Ishikawa (cell line): ENCODE data around the gene MAP3K8.

Experiments
- CEBPB ChIP-seq: IDR thresholded peaks from 2 replicates; pipeline ENCODE4 v1.6.1; 2012
- CREB1 ChIP-seq: IDR thresholded peaks from 2 replicates; pipeline ENCODE4 v1.6.1; 2012; ENCODE audit warnings: low read depth
- EGR1 ChIP-seq: IDR thresholded peaks from 2 replicates; pipeline ENCODE4 v1.6.1; 2012
- EP300 ChIP-seq: IDR thresholded peaks from 2 replicates; pipeline ENCODE4 v1.6.1; 2012; ENCODE audit warnings: borderline replicate concordance
- FOXM1 ChIP-seq: IDR thresholded peaks from 2 replicates; pipeline ENCODE4 v1.6.1; 2012; ENCODE audit warnings: low read depth, borderline replicate concordance
- NFIC ChIP-seq: IDR thresholded peaks from 2 replicates; pipeline ENCODE4 v1.6.1; 2012
- RAD21 ChIP-seq: IDR thresholded peaks from 2 replicates; pipeline ENCODE4 v1.6.1; 2012; ENCODE audit warnings: low read depth
- TAF1 ChIP-seq: IDR thresholded peaks from 2 replicates; pipeline ENCODE4 v1.6.1; 2012; ENCODE audit warnings: low read depth, mild to moderate bottlenecking
- TCF12 ChIP-seq: IDR thresholded peaks from 2 replicates; pipeline ENCODE4 v1.6.1; 2012; ENCODE audit warnings: low read depth
- TEAD4 ChIP-seq: IDR thresholded peaks from 2 replicates; pipeline ENCODE4 v1.6.1; 2012
- YY1 ChIP-seq: IDR thresholded peaks from 2 replicates; pipeline ENCODE4 v1.6.1; 2012; ENCODE audit warnings: low read depth
- ZBTB7A ChIP-seq: IDR thresholded peaks from 2 replicates; pipeline ENCODE4 v1.6.1; 2012; ENCODE audit warnings: low read depth
- TF ChIP-seq, protein P1 (sequence below): IDR thresholded peaks from 2 replicates; pipeline ENCODE4 v1.6.1; 2012
- TF ChIP-seq, protein P2 (sequence below): IDR thresholded peaks from 2 replicates; pipeline ENCODE4 v1.6.1; 2012; ENCODE audit warnings: low read depth, mild to moderate bottlenecking
- TF ChIP-seq, protein P3 (sequence below): IDR thresholded peaks from 2 replicates; pipeline ENCODE4 v1.6.1; 2012

MAP3K8 gene

DNA sequence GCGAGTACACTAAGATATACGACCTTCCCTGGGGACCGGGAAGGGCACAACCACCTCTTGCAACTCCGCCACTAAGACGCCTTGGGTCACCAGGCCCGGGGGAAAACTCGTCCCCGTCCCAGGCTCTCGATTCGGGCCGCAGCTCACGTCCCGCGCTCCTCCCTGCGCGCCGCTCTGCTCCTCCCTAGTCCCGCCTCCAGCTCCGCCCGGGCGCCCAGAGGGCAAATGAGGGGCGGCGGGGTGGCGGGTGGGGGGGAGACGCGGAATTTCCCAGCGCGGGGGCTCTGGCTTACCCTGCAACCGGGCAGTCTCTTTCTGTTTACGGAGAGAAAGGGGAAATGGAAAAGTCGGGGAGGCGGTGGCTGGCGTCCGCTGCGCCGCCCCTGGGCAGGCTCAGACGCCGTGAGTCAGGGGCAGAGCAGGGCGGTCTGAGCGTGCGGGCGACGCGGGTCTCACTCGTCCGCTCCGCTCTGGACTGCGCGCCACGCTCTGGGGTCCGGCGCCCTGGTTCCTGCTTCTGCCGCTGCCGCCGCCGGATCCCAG, at the start of gene MAP3K8:
Gene MAP3K8 (plus strand): TSS at position 455 of the 543 bp plus-strand sequence. CDS start 4,755 bp downstream, outside the sequence.
- no peak for TF ChIP-seq RAD21
- TF ChIP-seq, protein P1, sequence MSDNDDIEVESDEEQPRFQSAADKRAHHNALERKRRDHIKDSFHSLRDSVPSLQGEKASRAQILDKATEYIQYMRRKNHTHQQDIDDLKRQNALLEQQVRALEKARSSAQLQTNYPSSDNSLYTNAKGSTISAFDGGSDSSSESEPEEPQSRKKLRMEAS = peak; percentile 17; the same call in 1 of the 2 replicates
- TF ChIP-seq NFIC = no peak
- peak; percentile 51 for TF ChIP-seq TAF1
- TF ChIP-seq, protein P2, sequence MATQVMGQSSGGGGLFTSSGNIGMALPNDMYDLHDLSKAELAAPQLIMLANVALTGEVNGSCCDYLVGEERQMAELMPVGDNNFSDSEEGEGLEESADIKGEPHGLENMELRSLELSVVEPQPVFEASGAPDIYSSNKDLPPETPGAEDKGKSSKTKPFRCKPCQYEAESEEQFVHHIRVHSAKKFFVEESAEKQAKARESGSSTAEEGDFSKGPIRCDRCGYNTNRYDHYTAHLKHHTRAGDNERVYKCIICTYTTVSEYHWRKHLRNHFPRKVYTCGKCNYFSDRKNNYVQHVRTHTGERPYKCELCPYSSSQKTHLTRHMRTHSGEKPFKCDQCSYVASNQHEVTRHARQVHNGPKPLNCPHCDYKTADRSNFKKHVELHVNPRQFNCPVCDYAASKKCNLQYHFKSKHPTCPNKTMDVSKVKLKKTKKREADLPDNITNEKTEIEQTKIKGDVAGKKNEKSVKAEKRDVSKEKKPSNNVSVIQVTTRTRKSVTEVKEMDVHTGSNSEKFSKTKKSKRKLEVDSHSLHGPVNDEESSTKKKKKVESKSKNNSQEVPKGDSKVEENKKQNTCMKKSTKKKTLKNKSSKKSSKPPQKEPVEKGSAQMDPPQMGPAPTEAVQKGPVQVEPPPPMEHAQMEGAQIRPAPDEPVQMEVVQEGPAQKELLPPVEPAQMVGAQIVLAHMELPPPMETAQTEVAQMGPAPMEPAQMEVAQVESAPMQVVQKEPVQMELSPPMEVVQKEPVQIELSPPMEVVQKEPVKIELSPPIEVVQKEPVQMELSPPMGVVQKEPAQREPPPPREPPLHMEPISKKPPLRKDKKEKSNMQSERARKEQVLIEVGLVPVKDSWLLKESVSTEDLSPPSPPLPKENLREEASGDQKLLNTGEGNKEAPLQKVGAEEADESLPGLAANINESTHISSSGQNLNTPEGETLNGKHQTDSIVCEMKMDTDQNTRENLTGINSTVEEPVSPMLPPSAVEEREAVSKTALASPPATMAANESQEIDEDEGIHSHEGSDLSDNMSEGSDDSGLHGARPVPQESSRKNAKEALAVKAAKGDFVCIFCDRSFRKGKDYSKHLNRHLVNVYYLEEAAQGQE = no peak
- TF ChIP-seq, protein P3, sequence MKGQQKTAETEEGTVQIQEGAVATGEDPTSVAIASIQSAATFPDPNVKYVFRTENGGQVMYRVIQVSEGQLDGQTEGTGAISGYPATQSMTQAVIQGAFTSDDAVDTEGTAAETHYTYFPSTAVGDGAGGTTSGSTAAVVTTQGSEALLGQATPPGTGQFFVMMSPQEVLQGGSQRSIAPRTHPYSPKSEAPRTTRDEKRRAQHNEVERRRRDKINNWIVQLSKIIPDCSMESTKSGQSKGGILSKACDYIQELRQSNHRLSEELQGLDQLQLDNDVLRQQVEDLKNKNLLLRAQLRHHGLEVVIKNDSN = no peak
- no peak for TF ChIP-seq YY1
- TF ChIP-seq ZBTB7A = no peak
- 0 out of 2 replicates have a peak, but pooled peaks have one; percentile 1 for TF ChIP-seq TEAD4

DNA sequence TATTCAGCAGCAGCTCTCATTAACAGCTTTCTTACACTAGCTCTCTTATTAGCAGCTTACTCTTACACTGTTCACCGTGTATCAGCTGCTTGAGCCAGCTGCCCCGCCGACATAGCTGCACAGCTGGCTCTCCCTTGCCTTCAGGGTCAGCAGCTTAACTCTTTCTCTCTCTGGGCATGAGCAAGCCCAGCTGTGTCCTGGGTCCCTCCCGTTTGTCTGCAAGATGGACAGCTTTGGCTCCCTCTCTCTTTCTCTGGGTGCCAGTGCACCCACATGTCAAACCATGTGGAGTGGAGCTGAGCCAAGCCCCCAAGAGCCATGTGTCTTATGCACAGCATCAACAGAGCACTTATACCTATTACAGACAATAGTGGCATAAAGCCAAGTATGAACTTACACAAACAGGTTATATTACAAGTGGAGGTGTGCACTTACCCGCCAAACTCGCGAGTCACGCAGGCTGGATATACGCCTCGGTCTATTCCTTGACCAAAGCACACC, 49.2 kb upstream of the MAP3K8 start:
- TF ChIP-seq YY1 = 0 out of 2 replicates have a peak, but pooled peaks have one; percentile 25
- peak; percentile 83 for TF ChIP-seq NFIC
- no peak for TF ChIP-seq EGR1
- peak; percentile 49; the same call in 1 of the 2 replicates for TF ChIP-seq EP300
- TF ChIP-seq, protein P1 = peak; percentile 82
- peak; percentile 46 for TF ChIP-seq RAD21
- TF ChIP-seq, protein P2 = no peak

DNA sequence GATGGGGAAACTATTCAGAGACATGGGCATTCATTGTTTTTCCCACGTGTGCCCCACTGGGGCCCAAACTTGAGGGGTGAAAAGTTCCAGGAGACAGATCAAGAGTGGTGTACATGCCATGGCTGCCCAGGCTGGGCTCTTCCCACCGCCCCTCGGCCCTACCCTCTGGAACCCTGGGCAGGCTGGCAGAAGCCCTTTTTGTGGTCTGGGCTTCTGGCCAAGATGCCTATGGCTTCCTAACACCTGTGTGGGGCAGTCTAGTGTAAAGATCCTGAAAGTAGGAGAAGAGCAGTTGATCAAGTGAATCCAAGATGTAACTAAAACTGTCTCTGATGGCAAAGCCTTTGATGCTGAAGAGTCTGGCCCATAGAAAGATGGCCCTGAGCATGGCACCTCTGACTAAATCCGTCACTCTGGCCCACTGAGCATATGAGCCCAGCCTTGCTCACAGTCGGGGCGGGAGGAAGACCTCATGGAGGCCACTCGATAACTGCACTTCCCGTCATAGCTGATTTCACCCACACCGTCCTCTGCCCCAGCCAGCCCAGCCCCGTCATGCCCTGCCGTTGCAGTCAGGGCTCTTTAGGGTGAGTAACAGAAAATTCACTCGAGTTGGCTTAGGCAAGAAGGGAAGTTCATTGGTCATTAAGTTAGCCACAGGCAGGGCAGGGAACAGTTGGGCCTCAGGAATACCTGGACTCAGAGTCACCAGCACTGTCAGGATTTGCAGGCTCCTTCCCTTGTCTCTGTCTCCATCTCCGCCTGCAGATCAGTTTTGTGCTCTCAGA, 47.0 kb upstream of the MAP3K8 start:
- TF ChIP-seq TEAD4 (no peak), ZBTB7A (no peak), CREB1 (no peak), NFIC (peak; percentile 61; the same call in 1 of the 2 replicates), FOXM1 (no peak)

DNA sequence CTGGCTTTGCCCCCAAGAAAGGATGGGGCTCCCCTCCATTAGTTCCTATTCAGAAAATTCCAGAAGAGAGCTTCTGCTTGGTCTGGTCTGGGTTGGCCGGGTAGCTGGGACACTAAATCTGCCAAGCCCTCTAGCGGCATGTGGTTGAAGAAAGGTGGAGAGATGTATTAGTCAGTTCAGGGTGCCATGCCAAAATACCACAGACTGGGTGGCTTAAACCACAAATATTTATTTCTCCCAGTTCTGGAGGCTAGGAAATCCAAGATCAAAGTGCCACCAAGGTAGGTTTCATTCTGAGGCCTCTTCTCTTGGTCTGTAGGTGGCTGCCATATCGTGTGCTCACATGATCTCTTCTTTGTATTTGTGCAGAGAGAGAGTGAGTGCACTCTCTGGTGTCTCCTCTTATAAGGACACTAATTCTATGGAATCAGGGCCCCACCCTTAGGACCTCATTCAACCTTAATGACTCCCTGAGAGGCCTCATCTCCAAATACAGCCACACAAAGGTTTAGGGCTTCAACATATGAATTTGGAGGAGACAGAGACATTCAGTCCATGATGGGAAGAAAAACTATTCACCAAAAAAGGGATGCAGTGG, 46.2 kb upstream of the MAP3K8 start:
- TF ChIP-seq TEAD4 (0 out of 2 replicates have a peak, but pooled peaks have one; percentile 15), CREB1 (no peak), NFIC (peak; percentile 25; the same call in 1 of the 2 replicates)

DNA sequence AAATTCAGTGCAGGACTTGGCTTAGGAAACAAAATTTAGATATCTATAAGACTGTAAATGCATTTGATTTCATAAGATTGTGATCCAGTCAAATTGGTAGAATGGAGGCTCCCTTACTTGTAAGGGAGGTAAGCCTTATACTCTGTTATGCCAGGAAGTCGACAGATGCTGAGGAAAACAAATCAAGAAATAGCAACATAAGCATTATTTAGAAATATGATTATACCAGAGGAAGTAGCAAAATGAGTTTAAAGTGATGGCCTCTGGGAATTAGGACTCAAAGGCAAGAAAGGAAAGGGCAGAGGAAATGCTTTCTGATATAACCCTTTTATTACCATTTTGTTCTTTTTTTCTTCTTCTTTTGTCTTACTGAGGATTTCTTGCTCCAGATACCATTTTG, 44.4 kb upstream of the MAP3K8 start:
- no peak for TF ChIP-seq EGR1

DNA sequence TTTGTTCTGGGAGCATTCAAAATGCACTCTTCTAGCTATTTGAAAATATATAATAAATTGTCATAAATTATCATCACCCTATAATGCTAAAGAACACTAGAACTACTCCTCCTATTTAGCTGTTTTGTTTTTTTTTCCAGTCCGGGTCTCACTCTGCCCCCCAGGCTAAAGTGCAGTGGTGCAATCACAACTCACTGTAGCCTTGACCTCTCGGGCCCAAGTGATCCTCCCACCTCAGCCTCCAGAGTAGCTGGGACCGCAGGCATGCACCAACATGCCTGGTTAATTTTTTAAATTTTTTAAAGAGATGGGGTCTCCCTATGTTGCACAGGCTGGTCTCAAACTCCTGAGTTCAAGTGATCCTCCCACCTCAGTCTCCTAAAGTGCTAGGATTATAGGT, 43.8 kb upstream of the MAP3K8 start:
- no peak for TF ChIP-seq YY1
- no peak for TF ChIP-seq TAF1
- no peak for TF ChIP-seq RAD21
- TF ChIP-seq EP300 = no peak
- TF ChIP-seq EGR1 = no peak
- TF ChIP-seq NFIC = no peak
- TF ChIP-seq CEBPB = no peak
- TF ChIP-seq, protein P1 = no peak
- TF ChIP-seq TCF12 = no peak
- TF ChIP-seq TEAD4 = no peak
- TF ChIP-seq ZBTB7A = no peak
- TF ChIP-seq, protein P2 = no peak
- no peak for TF ChIP-seq FOXM1
- TF ChIP-seq, protein P3 = no peak
- TF ChIP-seq CREB1 = no peak
